GM21360 (cell line): ENCODE data around the gene ZNF664.

Experiments used
- ATAC-seq: cut with Tn5 transposase; IDR thresholded peaks from one replicate; pipeline ENCODE4 v1.9.1; 2021; ENCODE audit warnings: mild to moderate bottlenecking, moderate library complexity; ENCODE audit not compliant: unreplicated experiment

The ZNF664 gene

DNA sequence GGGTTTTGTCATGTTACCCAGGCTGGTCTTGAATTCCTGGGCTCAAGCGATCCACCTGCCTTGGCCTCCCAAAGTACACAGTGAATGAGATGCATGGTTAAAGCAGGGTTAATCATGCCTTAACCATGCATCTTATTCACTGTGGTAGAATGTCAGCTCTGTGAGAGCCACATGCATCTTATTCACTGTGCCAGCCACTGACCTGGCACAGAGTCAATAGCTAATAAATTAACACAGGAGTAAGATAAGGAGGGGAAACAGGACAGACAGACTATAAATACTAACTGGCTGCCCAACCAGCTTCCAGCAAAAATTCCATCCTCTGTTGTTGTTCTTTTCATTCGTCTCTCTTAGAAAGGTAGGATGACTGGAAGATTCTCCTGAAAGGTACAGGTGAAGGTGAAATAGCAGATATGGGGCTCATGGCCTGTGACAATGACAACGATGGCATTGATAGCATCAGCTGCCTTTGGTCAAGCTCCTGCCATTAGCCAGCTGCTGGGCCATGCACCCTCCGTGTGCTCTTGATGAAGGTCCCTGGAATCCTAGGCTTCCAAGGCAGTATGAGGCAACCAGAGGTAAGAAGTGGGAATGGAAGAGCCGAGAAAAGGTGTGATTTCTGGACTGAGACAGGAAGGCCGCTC is 76.6 kb downstream of the ZNF664 start:
- ATAC-seq, result no peak

DNA sequence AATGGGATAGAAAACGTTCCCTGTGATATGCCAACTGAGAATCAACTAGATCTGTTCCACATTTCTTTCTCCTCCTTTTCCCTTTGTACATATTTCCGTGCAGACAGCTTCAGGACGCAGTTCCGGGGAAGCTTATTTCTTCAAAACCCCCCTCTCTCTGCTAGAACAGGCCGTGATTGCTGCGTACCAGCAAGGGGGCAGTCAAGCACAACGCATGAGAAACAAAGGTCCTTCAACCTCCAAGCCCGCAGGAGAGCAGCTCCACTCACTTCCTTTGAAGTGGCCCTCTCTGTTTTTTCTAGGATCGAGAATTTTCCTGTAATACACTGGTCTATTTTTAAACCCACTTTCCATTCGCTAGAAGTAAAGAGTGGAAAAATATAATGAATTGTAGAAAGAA is 80.8 kb downstream of the ZNF664 start:
- ATAC-seq, result no peak

DNA sequence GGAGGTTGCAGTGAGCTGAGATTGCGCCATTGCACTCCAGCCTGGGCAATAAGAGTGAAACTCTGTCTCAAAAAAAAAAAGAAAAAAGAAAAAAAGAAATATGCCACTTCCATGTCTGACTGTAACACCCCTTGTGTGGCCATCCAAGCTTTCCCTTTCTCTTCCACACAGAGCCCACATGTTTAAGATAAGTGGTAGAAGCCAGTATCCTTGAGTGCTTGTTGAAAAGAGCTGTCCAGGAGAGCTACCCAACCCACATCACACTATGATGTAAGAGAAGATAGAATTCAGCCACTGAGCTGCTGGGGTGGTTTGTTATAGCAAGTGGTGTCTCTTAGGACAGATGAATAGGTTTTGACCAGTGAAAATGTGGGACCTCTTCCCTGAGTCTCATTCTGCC is 82.1 kb downstream of the ZNF664 start:
- ATAC-seq, result no peak

DNA sequence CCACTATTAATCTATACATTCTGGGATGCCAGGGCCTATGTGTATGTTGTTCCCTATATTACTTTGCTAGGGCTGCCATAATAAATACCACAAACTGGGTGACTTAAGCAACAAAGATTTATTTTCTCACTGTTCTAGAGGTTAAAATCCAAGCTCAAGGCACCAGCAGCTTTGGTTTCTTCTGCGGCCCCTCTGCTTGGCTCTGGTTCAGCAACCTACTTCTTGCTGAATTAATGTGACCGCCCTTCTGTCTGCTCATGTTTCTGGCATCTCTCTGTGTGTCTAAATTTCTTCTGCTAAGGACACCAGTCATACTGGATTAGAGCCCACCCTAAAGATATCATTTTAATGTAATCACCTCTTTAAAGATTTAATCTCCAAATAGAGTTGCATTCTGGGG is 84.7 kb downstream of the ZNF664 start:
- ATAC-seq, result no peak

DNA sequence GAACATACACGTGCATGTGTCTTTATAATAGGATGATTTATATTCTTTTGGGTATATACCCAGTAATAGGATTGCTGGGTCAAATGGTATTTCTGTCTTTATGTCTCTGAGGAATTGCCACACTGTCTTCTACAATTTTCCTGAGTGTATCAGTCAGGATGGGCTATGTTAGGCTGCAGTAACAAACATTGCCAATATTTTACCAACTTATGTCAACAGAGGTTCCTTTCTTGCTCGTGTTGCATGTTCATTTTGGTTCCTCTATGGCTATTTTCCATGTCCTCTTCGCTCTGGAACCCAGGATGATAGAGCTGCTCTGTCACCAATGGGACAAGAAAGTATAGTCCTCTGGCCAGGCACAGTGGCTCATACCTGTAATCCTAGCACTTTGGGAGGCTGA is 86.7 kb downstream of the ZNF664 start:
- no peak for ATAC-seq
